HepG2 (cell line): ENCODE measurements around the gene TNFSF8. TPM values are rescaled to one million over a fixed set of nuclear protein-coding genes. Genes with fewer than 3 reads are reported as not detected.

Experiments
- ATAC-seq: fragments of 200-7000 bp; cut with Tn5 transposase; 3 replicates; pipeline ENCODE4 v1.9.1; 2020; ENCODE audit warnings: mild to moderate bottlenecking, moderate library complexity
- BruUV-seq: library from RNA; stranded (reverse); fragments of 400-500 nt; replicated peaks from 2 replicates; lab custom pipeline; 2021; lab: Mats Ljungman, UMichigan
- CTCF ChIA-PET: fragments of 300-600 bp; formaldehyde crosslinking; extraction: SDS; loops from one replicate; lab custom pipeline; 2021; ENCODE audit warnings: low total read pairs, inconsistent platforms, low intra/inter-chr PET ratio; lab: Yijun Ruan, JAX
- POLR2A ChIA-PET: fragments of 350-600 bp; sonication (Branson Sonifier 250); formaldehyde crosslinking; loops from one replicate; lab custom pipeline; 2020; ENCODE audit warnings: antibody characterized with exemption, inconsistent platforms; lab: Yijun Ruan, JAX
- DNase-seq: peaks from one replicate; pipeline ENCODE4 v3.0.0-alpha.2; 2015; ENCODE audit warnings: low spot score
- FAIRE-seq: peaks from 3 replicates; lab custom pipeline; 2011; peaks lifted over from hg19 to GRCh38; lab: Jason Lieb, UNC
- H2AFZ ChIP-seq: one replicate; pipeline ENCODE4 v1.6.1; 2011; ENCODE audit warnings: low read length, inconsistent platforms
- H3K27ac ChIP-seq: fragments of 300-600 bp; 3 replicates; pipeline ENCODE4 v1.8.0; 2011; ENCODE audit warnings: mixed run types, mild to moderate bottlenecking, mixed read lengths, low read length, inconsistent platforms; ENCODE audit not compliant: insufficient read depth; ENCODE audit errors: extremely low read length
- H3K27me3 ChIP-seq, 2 experiments: fragments of 200-600 bp in 1 of 2; 2 replicates in 1 of 2; 3 replicates in 1 of 2; pipeline versions ENCODE4 v1.6.0 to v1.8.0; 2011; ENCODE audit warnings: low read length in 2 of 2, mild to moderate bottlenecking in 2 of 2, moderate library complexity in 2 of 2, inconsistent platforms in 1 of 2; ENCODE audit not compliant: insufficient read depth in 2 of 2, control insufficient read depth in 1 of 2
- H3K36me3 ChIP-seq, 2 experiments: fragments of 200-600 bp in 1 of 2; replicated peaks in 1 of 2; 2 replicates in 1 of 2; 3 replicates in 1 of 2; pipeline versions ENCODE4 v1.5.1 to v1.8.0; 2011; ENCODE audit warnings: low read length in 2 of 2, inconsistent platforms in 1 of 2; ENCODE audit not compliant: insufficient read depth in 2 of 2, control insufficient read depth in 1 of 2
- H3K4me1 ChIP-seq: 2 replicates; pipeline ENCODE4 v1.5.1; 2012; ENCODE audit warnings: low read length, inconsistent platforms; ENCODE audit not compliant: insufficient read depth
- H3K4me2 ChIP-seq: 2 replicates; pipeline ENCODE4 v1.6.0; 2011; ENCODE audit warnings: low read depth, low read length, inconsistent platforms
- H3K4me3 ChIP-seq, 3 experiments: fragments of 200-600 bp in 1 of 3; sonication (generic), shearing (Covaris generic) in 1 of 3; replicated peaks in 1 of 3; 2 replicates each; pipeline ENCODE4 v1.5.1; 2011 to 2016; ENCODE audit warnings: low read length in 3 of 3, inconsistent platforms in 2 of 3, low read depth in 2 of 3, mild to moderate bottlenecking in 2 of 3, control low read depth in 1 of 3, mixed read lengths in 1 of 3; ENCODE audit not compliant: insufficient read depth in 1 of 3
- H3K79me2 ChIP-seq: one replicate; pipeline ENCODE4 v1.6.1; 2011; ENCODE audit warnings: low read length, inconsistent platforms; ENCODE audit not compliant: insufficient read depth
- H3K9ac ChIP-seq: 2 replicates; pipeline ENCODE4 v1.6.0; 2011; ENCODE audit warnings: mild to moderate bottlenecking, low read depth, low read length, inconsistent platforms; ENCODE audit not compliant: insufficient read depth
- H3K9me3 ChIP-seq: 2 replicates; pipeline ENCODE4 v1.5.1; 2012; ENCODE audit warnings: mild to moderate bottlenecking, low read length
- H4K20me1 ChIP-seq: 2 replicates; pipeline ENCODE4 v1.6.0; 2011; ENCODE audit warnings: inconsistent platforms, mild to moderate bottlenecking, low read length, moderate library complexity; ENCODE audit not compliant: insufficient read depth
- FUBP1 ChIP-seq: sonication (generic); formaldehyde crosslinking; IDR thresholded peaks from 2 replicates; pipeline ENCODE4 v1.5.1; 2020; ENCODE audit warnings: missing genetic modification reagents, mild to moderate bottlenecking, borderline replicate concordance
- GZF1 ChIP-seq: sonication (generic); formaldehyde crosslinking; IDR thresholded peaks from 2 replicates; pipeline ENCODE4 v1.5.1; 2020; ENCODE audit warnings: mild to moderate bottlenecking, missing genetic modification reagents
- MAFK ChIP-seq, 2 experiments: IDR thresholded peaks in 1 of 2; conservative IDR thresholded peaks in 1 of 2; 2 replicates each; pipeline ENCODE4 v1.6.1; 2011; ENCODE audit warnings: improper control_type of control experiment in 2 of 2, low read length in 2 of 2
- PHF21A ChIP-seq: sonication (generic); formaldehyde crosslinking; IDR thresholded peaks from 2 replicates; pipeline ENCODE4 v1.5.0; 2020; ENCODE audit warnings: mild to moderate bottlenecking, missing genetic modification reagents
- TBX3 ChIP-seq: fragments of 450-650 bp; IDR thresholded peaks from 2 replicates; pipeline ENCODE4 v1.6.1; 2017; ENCODE audit warnings: antibody characterized with exemption, mild to moderate bottlenecking, inconsistent platforms, borderline replicate concordance
- ZNF468 ChIP-seq: sonication (generic); formaldehyde crosslinking; IDR thresholded peaks from 2 replicates; pipeline ENCODE4 v1.8.0; 2022; ENCODE audit warnings: mild to moderate bottlenecking, moderate library complexity, missing genetic modification reagents
- ZNF766 ChIP-seq: sonication (generic); formaldehyde crosslinking; IDR thresholded peaks from 2 replicates; pipeline ENCODE4 v1.5.0; 2020; ENCODE audit warnings: missing genetic modification reagents, borderline replicate concordance
- WGBS: methylation state at CpG from one replicate; pipeline ENCODE4 v1.1.6; 2017; ENCODE audit warnings: low lambda C conversion rate; 5-methylcytosine and 5-hydroxymethylcytosine counted together
- in situ Hi-C: cut with HindIII; loops from 2 replicates; pipeline ENCODE4 v1.10.0; 2017; ENCODE audit warnings: low pct_unique_long_range_greater_than_20kb; ENCODE audit not compliant: extremely low pct_ligation_motif_present
- intact Hi-C: fragments of 100-400 bp; cut with micrococcal nuclease; formaldehyde crosslinking; loops from one replicate; pipeline ENCODE4 v1.10.0; 2022; ENCODE audit not compliant: unreplicated experiment
- polyA plus RNA-seq, 8 experiments: library from polyadenylated mRNA; depleted of rRNA in 3 of 8; stranded (reverse) in 7 of 8; unstranded in 1 of 8; fragments of >200 nt; fragmentation: Illumina TruSeq in 4 of 8; extraction: Trizol in 4 of 8; gene quantifications; 2 replicates each; pipeline versions ENCODE4 v1.2.1 to v1.2.3, GENCODE V29; 2011 to 2016; ENCODE audit warnings: low read depth in 4 of 8, missing spikeins in 1 of 8, mixed read lengths in 1 of 8; ENCODE audit not compliant: insufficient read depth in 1 of 8
- total RNA-seq, 5 experiments: library from RNA; depleted of rRNA; stranded (reverse); fragments of >200 nt; fragmentation: Illumina TruSeq; extraction: Trizol; gene quantifications; 2 replicates each; pipeline ENCODE4 v1.2.3, GENCODE V29; 2016; ENCODE audit warnings: low read depth in 1 of 5

The TNFSF8 gene
- total and polyA plus RNA-seq, 2 of the 13 experiments (the other 11 are each of a cell fraction or from before 2014, with no cell fraction given): not detected

GRCh38 chr9:114929201-114929600, 1.2 kb downstream of the TNFSF8 start (continued):
- no peak for TF ChIP-seq ZNF468 (CRISPR knock-in tag)
- TF ChIP-seq TBX3: no peak
- TF ChIP-seq FUBP1: no peak

GRCh38 chr9:114928671-114929070, 1.7 kb downstream of the TNFSF8 start:
- in situ Hi-C loops: no loop called here
- Histone ChIP-seq H3K79me2 (no peaks in the 10 kb centered on the region), H3K4me2 (no peak overlapping the region), H3K4me1 (no peaks in the 10 kb centered on the region), H3K36me3 (no peaks in the 10 kb centered on the region), H4K20me1 (no peaks in the 10 kb centered on the region), H2AFZ (no peak overlapping the region), H3K27ac (no peak overlapping the region), H3K27me3 (peaks cover 0 to 26% of the 10 kb centered on the region in 2 experiments; a peak in 4 of 5 replicates), H3K9ac (no peak overlapping the region), H3K9me3 (no peaks in the 10 kb centered on the region), H3K4me3 (no peak overlapping the region)
- FAIRE-seq (no peak), ATAC-seq (no peak), DNase-seq (no peak)
- ChIA-PET POLR2A (no interaction called here), CTCF (no interaction called here)
- 3% methylated on average over 1 of the region's 1 CpG for WGBS
- BruUV-seq: no TSS peak
- intact Hi-C loops: no loop called here
- TF ChIP-seq MAFK (conservative IDR thresholded peaks at IDR 0.05 in 1 of 2, IDR thresholded peaks at IDR 0.05 in 1 of 2; ENCODE audit: low read length in 2 of 2) (no peak), GZF1 (CRISPR knock-in tag) (no peak), ZNF766 (CRISPR knock-in tag) (no peak), PHF21A (no peak)
